PC-9 (cell line): ENCODE measurements around the gene ARHGAP8.

ENCODE experiments used
- EZH2 ChIP-seq: fragments of 200-600 bp; sonication (generic); IDR thresholded peaks from 2 replicates; pipeline ENCODE4 v1.8.0; 2017; ENCODE audit warnings: antibody characterized with exemption, low read depth
- TF ChIP-seq, protein P1 (sequence below): fragments of 200-600 bp; sonication (generic); conservative IDR thresholded peaks from 2 replicates; pipeline ENCODE4 v1.6.1; 2017; ENCODE audit warnings: mixed run types, antibody characterized with exemption, mild to moderate bottlenecking, moderate library complexity

DNA sequence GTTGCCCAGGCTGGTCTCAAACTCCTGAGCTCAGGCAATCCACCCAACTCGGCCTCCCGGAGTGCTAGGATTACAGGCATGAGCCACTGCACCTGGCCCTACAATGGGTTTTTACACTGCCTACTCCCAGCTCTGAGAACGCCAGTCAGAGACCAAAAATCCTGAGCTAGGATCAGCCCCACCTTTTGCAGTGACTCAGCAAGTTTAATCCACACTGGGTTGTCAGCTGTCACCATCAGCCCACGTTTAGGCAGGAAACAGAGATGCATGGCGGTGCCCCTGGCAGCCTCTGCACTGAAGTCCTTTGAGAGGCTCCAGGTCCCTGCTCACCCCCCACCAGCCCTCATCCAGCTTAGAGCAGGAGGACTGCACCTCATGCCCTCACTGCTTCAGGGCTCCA lies 117.6 kb downstream of the ARHGAP8 start:
- TF ChIP-seq, protein P1, sequence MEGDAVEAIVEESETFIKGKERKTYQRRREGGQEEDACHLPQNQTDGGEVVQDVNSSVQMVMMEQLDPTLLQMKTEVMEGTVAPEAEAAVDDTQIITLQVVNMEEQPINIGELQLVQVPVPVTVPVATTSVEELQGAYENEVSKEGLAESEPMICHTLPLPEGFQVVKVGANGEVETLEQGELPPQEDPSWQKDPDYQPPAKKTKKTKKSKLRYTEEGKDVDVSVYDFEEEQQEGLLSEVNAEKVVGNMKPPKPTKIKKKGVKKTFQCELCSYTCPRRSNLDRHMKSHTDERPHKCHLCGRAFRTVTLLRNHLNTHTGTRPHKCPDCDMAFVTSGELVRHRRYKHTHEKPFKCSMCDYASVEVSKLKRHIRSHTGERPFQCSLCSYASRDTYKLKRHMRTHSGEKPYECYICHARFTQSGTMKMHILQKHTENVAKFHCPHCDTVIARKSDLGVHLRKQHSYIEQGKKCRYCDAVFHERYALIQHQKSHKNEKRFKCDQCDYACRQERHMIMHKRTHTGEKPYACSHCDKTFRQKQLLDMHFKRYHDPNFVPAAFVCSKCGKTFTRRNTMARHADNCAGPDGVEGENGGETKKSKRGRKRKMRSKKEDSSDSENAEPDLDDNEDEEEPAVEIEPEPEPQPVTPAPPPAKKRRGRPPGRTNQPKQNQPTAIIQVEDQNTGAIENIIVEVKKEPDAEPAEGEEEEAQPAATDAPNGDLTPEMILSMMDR: no peak
- TF ChIP-seq EZH2: no peak
